Measurements from ENCODE around the gene GNAQ.

GRCh38 chr9:78047106-78047505, 15.5 kb upstream of the GNAQ start:
- TF ChIP-seq EZH2 (IDR thresholded peaks at IDR 0.05; ENCODE audit: low read length, unreplicated experiment) (no peak), CTCF (conservative IDR thresholded peaks at IDR 0.05; ENCODE audit: low read depth, low read length) (no peak)
